GM18526 (cell line): ENCODE results near the gene TMEM190.

Source experiments
- POLR2A ChIP-seq: IDR thresholded peaks from 3 replicates; pipeline ENCODE4 v1.6.1; 2011; ENCODE audit not compliant: insufficient read length; ENCODE audit errors: extremely low read depth

The TMEM190 gene

GRCh38 chr19:55347442-55348009 lies 29.1 kb upstream of the TMEM190 start:
- TF ChIP-seq POLR2A: no peak

- no peak for TF ChIP-seq POLR2A
Observed at GRCh38 chr19:55348317-55349034, 28.1 kb upstream of the TMEM190 start.

GRCh38 chr19:55350620-55351315 lies 25.9 kb upstream of the TMEM190 start:
- no peak for TF ChIP-seq POLR2A

GRCh38 chr19:55352040-55352439 lies 24.6 kb upstream of the TMEM190 start:
- no peak for TF ChIP-seq POLR2A

- TF ChIP-seq POLR2A: no peak
Observed at GRCh38 chr19:55352549-55353145, 24.0 kb upstream of the TMEM190 start.

- no peak for TF ChIP-seq POLR2A
Observed at GRCh38 chr19:55353356-55353802, 23.2 kb upstream of the TMEM190 start.

GRCh38 chr19:55353803-55354697 lies 22.6 kb upstream of the TMEM190 start:
- TF ChIP-seq POLR2A: no peak

- TF ChIP-seq POLR2A: no peak
Observed at GRCh38 chr19:55354698-55355212, 21.9 kb upstream of the TMEM190 start, which contains the start of gene COX6B2. TSS of gene COX6B2 (minus strand) at chr19:55354719. CDS start at chr19:55354521, 198 bp downstream.

- no peak for TF ChIP-seq POLR2A
Observed at GRCh38 chr19:55355213-55355821, 21.3 kb upstream of the TMEM190 start.

GRCh38 chr19:55358493-55358892 lies 18.1 kb upstream of the TMEM190 start:
- no peak for TF ChIP-seq POLR2A

GRCh38 chr19:55358943-55359908 lies 17.4 kb upstream of the TMEM190 start:
- TF ChIP-seq POLR2A: no peak

GRCh38 chr19:55360902-55361301 lies 15.7 kb upstream of the TMEM190 start:
- no peak for TF ChIP-seq POLR2A
